ENCODE results near the gene ARRB1.

The ARRB1 gene

GRCh38 chr11:75262961-75263852 lies 88.3 kb downstream of the ARRB1 start:
- no peaks in the 10 kb centered on the region for H3K4me1 ChIP-seq (ENCODE audit: control insufficient read depth, insufficient read depth, low read length)
- no peaks in the 10 kb centered on the region for H3K36me3 ChIP-seq (ENCODE audit: control insufficient read depth, insufficient read depth, low read length)
- no peaks in the 10 kb centered on the region for H3K9me3 ChIP-seq (ENCODE audit: control insufficient read depth, low read length)
- no peak overlapping the region for H3K4me3 ChIP-seq (ENCODE audit: low read length)
- peaks cover 4% of the 10 kb centered on the region for H3K27me3 ChIP-seq (ENCODE audit: control insufficient read depth, insufficient read depth, low read length)
- no peak overlapping the region for H3K9ac ChIP-seq (ENCODE audit: low read length)

- Histone ChIP-seq H3K9ac (ENCODE audit: low read length) (no peak overlapping the region), H3K9me3 (ENCODE audit: control insufficient read depth, low read length) (no peaks in the 10 kb centered on the region), H3K27me3 (ENCODE audit: control insufficient read depth, insufficient read depth, low read length) (peaks cover 4% of the 10 kb centered on the region), H3K4me3 (ENCODE audit: low read length) (no peak overlapping the region), H3K4me1 (ENCODE audit: control insufficient read depth, insufficient read depth, low read length) (no peaks in the 10 kb centered on the region), H3K36me3 (ENCODE audit: control insufficient read depth, insufficient read depth, low read length) (no peaks in the 10 kb centered on the region)
Measured at GRCh38 chr11:75262436-75262835, 89.0 kb downstream of the ARRB1 start.

- Histone ChIP-seq H3K4me3 (ENCODE audit: low read length) (no peak overlapping the region), H3K4me1 (ENCODE audit: control insufficient read depth, insufficient read depth, low read length) (no peaks in the 10 kb centered on the region), H3K9ac (ENCODE audit: low read length) (no peak overlapping the region), H3K9me3 (ENCODE audit: control insufficient read depth, low read length) (no peaks in the 10 kb centered on the region), H3K36me3 (ENCODE audit: control insufficient read depth, insufficient read depth, low read length) (no peaks in the 10 kb centered on the region), H3K27me3 (ENCODE audit: control insufficient read depth, insufficient read depth, low read length) (peaks cover 4% of the 10 kb centered on the region)
Measured at GRCh38 chr11:75261902-75262361, 89.5 kb downstream of the ARRB1 start.

- no peak overlapping the region for H3K4me3 ChIP-seq (ENCODE audit: low read length)
- H3K9me3 ChIP-seq (ENCODE audit: control insufficient read depth, low read length), result no peaks in the 10 kb centered on the region
- no peaks in the 10 kb centered on the region for H3K4me1 ChIP-seq (ENCODE audit: control insufficient read depth, insufficient read depth, low read length)
- no peaks in the 10 kb centered on the region for H3K36me3 ChIP-seq (ENCODE audit: control insufficient read depth, insufficient read depth, low read length)
- H3K9ac ChIP-seq (ENCODE audit: low read length), result no peak overlapping the region
- peaks cover 4% of the 10 kb centered on the region for H3K27me3 ChIP-seq (ENCODE audit: control insufficient read depth, insufficient read depth, low read length)
Measured at GRCh38 chr11:75260396-75261170, 90.9 kb downstream of the ARRB1 start.

GRCh38 chr11:75254326-75254725 lies 97.1 kb downstream of the ARRB1 start:
- Histone ChIP-seq H3K27me3 (ENCODE audit: control insufficient read depth, insufficient read depth, low read length) (peaks cover 4% of the 10 kb centered on the region), H3K4me3 (ENCODE audit: low read length) (no peak overlapping the region), H3K4me1 (ENCODE audit: control insufficient read depth, insufficient read depth, low read length) (no peaks in the 10 kb centered on the region), H3K9me3 (ENCODE audit: control insufficient read depth, low read length) (no peaks in the 10 kb centered on the region), H3K36me3 (ENCODE audit: control insufficient read depth, insufficient read depth, low read length) (no peaks in the 10 kb centered on the region), H3K9ac (ENCODE audit: low read length) (no peak overlapping the region)

GRCh38 chr11:75249704-75250103 lies 101.8 kb downstream of the ARRB1 start:
- Histone ChIP-seq H3K9me3 (ENCODE audit: control insufficient read depth, low read length) (no peaks in the 10 kb centered on the region), H3K36me3 (ENCODE audit: control insufficient read depth, insufficient read depth, low read length) (no peaks in the 10 kb centered on the region), H3K4me3 (ENCODE audit: low read length) (no peak overlapping the region), H3K27me3 (ENCODE audit: control insufficient read depth, insufficient read depth, low read length) (peaks cover under 1% of the 10 kb centered on the region), H3K4me1 (ENCODE audit: control insufficient read depth, insufficient read depth, low read length) (no peaks in the 10 kb centered on the region), H3K9ac (ENCODE audit: low read length) (no peak overlapping the region)

- no peaks in the 10 kb centered on the region for H3K4me1 ChIP-seq (ENCODE audit: control insufficient read depth, insufficient read depth, low read length)
Measured at GRCh38 chr11:75248924-75249256, 102.6 kb downstream of the ARRB1 start.

GRCh38 chr11:75246671-75247350 lies 104.7 kb downstream of the ARRB1 start:
- no peaks in the 10 kb centered on the region for H3K9me3 ChIP-seq (ENCODE audit: control insufficient read depth, low read length)
- no peak overlapping the region for H3K4me3 ChIP-seq (ENCODE audit: low read length)
- H3K9ac ChIP-seq (ENCODE audit: low read length), result no peak overlapping the region
- H3K36me3 ChIP-seq (ENCODE audit: control insufficient read depth, insufficient read depth, low read length), result no peaks in the 10 kb centered on the region
- H3K4me1 ChIP-seq (ENCODE audit: control insufficient read depth, insufficient read depth, low read length), result no peaks in the 10 kb centered on the region
- H3K27me3 ChIP-seq (ENCODE audit: control insufficient read depth, insufficient read depth, low read length), result peaks cover 27% of the 10 kb centered on the region

More at GRCh38 chr11:75248924-75249256, 102.6 kb downstream of the ARRB1 start:
- Histone ChIP-seq H3K4me3 (ENCODE audit: low read length) (no peak overlapping the region), H3K9me3 (ENCODE audit: control insufficient read depth, low read length) (no peaks in the 10 kb centered on the region), H3K36me3 (ENCODE audit: control insufficient read depth, insufficient read depth, low read length) (no peaks in the 10 kb centered on the region), H3K27me3 (ENCODE audit: control insufficient read depth, insufficient read depth, low read length) (peaks cover 8% of the 10 kb centered on the region), H3K9ac (ENCODE audit: low read length) (no peak overlapping the region)

GRCh38 chr11:75246006-75246670 lies 105.3 kb downstream of the ARRB1 start:
- H3K4me1 ChIP-seq (ENCODE audit: control insufficient read depth, insufficient read depth, low read length), result no peaks in the 10 kb centered on the region
- H3K36me3 ChIP-seq (ENCODE audit: control insufficient read depth, insufficient read depth, low read length), result no peaks in the 10 kb centered on the region
- no peaks in the 10 kb centered on the region for H3K9me3 ChIP-seq (ENCODE audit: control insufficient read depth, low read length)
- H3K9ac ChIP-seq (ENCODE audit: low read length), result no peak overlapping the region
- H3K27me3 ChIP-seq (ENCODE audit: control insufficient read depth, insufficient read depth, low read length), result peaks cover 30% of the 10 kb centered on the region
- no peak overlapping the region for H3K4me3 ChIP-seq (ENCODE audit: low read length)

GRCh38 chr11:75245356-75246005 lies 106.0 kb downstream of the ARRB1 start:
- no peaks in the 10 kb centered on the region for H3K9me3 ChIP-seq (ENCODE audit: control insufficient read depth, low read length)

GRCh38 chr11:75244052-75244814 lies 107.2 kb downstream of the ARRB1 start:
- Histone ChIP-seq H3K27me3 (ENCODE audit: control insufficient read depth, insufficient read depth, low read length) (peaks cover 49% of the 10 kb centered on the region), H3K4me3 (ENCODE audit: low read length) (no peak overlapping the region), H3K36me3 (ENCODE audit: control insufficient read depth, insufficient read depth, low read length) (no peaks in the 10 kb centered on the region), H3K9me3 (ENCODE audit: control insufficient read depth, low read length) (no peaks in the 10 kb centered on the region), H3K9ac (ENCODE audit: low read length) (no peak overlapping the region), H3K4me1 (ENCODE audit: control insufficient read depth, insufficient read depth, low read length) (no peaks in the 10 kb centered on the region)

More at GRCh38 chr11:75245356-75246005, 106.0 kb downstream of the ARRB1 start:
- H3K27me3 ChIP-seq (ENCODE audit: control insufficient read depth, insufficient read depth, low read length), result peaks cover 36% of the 10 kb centered on the region
- H3K9ac ChIP-seq (ENCODE audit: low read length), result no peak overlapping the region
- H3K36me3 ChIP-seq (ENCODE audit: control insufficient read depth, insufficient read depth, low read length), result no peaks in the 10 kb centered on the region
- no peak overlapping the region for H3K4me3 ChIP-seq (ENCODE audit: low read length)
- no peaks in the 10 kb centered on the region for H3K4me1 ChIP-seq (ENCODE audit: control insufficient read depth, insufficient read depth, low read length)
